RWPE2 (cell line): ENCODE measurements around the gene CLMN.
A peak's percentile ranks its signal among the peaks of the same experiment; 100 is the strongest.

Source experiments
- ATAC-seq: fragments of 200-7000 bp; cut with Tn5 transposase; 3 replicates; pipeline ENCODE4 v1.9.1; 2021; ENCODE audit warnings: low read depth
- DNase-seq: peaks from one replicate; pipeline ENCODE4 v3.0.0-alpha.2; 2020; ENCODE audit warnings: low spot score
- H3K27ac ChIP-seq: fragments of 450-650 bp; 2 replicates; pipeline ENCODE4 v1.5.1; 2017; ENCODE audit warnings: mild to moderate bottlenecking; ENCODE audit not compliant: poor library complexity, severe bottlenecking
- H3K27me3 ChIP-seq: fragments of 250-450 bp; sonication (Bioruptor Pico); 2 replicates; pipeline ENCODE4 v1.5.1; 2021; ENCODE audit warnings: mild to moderate bottlenecking, moderate library complexity; ENCODE audit not compliant: insufficient read depth, poor library complexity, severe bottlenecking
- H3K36me3 ChIP-seq: fragments of 250-450 bp; sonication (Bioruptor Pico); 2 replicates; pipeline ENCODE4 v1.5.1; 2020; ENCODE audit warnings: low read depth, mild to moderate bottlenecking, moderate library complexity
- H3K4me1 ChIP-seq: fragments of 250-450 bp; sonication (Bioruptor Pico); 2 replicates; pipeline ENCODE4 v1.5.1; 2021; ENCODE audit warnings: mild to moderate bottlenecking, moderate library complexity; ENCODE audit not compliant: insufficient read depth, poor library complexity, severe bottlenecking
- H3K4me3 ChIP-seq: fragments of 250-450 bp; sonication (Bioruptor Pico); 2 replicates; pipeline ENCODE4 v1.5.1; 2021; ENCODE audit warnings: mild to moderate bottlenecking, moderate library complexity; ENCODE audit not compliant: severe bottlenecking
- H3K9me3 ChIP-seq: fragments of 250-450 bp; sonication (Bioruptor Pico); 2 replicates; pipeline ENCODE4 v1.5.1; 2021; ENCODE audit warnings: mild to moderate bottlenecking, moderate library complexity; ENCODE audit not compliant: severe bottlenecking
- TF ChIP-seq, protein P1 (sequence below): fragments of 450-650 bp; IDR thresholded peaks from one replicate; pipeline ENCODE4 v1.5.1; 2017; ENCODE audit warnings: mild to moderate bottlenecking, moderate library complexity; ENCODE audit not compliant: poor library complexity, severe bottlenecking

Gene CLMN

DNA sequence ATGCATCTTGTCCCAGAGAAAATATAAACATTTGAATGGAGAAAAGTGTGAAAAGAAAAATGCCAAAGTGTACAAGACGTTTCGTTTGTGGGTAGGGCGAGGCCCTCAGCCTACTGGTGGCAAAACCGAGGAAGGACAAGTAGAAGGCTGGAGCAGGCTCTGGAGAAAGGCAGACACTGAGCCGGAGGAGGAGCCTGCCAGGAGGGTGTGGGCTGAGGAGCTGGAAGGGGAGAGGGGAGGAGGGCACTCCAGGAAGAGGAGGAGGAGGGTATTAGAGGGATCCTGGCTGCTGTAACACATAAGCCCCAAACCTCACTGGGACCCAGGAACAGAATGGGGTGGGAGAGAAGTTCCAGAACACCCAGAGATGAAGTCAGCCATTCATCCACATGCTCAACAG, 47.7 kb downstream of the CLMN start:
- no peak for ATAC-seq
- TF ChIP-seq, protein P1, sequence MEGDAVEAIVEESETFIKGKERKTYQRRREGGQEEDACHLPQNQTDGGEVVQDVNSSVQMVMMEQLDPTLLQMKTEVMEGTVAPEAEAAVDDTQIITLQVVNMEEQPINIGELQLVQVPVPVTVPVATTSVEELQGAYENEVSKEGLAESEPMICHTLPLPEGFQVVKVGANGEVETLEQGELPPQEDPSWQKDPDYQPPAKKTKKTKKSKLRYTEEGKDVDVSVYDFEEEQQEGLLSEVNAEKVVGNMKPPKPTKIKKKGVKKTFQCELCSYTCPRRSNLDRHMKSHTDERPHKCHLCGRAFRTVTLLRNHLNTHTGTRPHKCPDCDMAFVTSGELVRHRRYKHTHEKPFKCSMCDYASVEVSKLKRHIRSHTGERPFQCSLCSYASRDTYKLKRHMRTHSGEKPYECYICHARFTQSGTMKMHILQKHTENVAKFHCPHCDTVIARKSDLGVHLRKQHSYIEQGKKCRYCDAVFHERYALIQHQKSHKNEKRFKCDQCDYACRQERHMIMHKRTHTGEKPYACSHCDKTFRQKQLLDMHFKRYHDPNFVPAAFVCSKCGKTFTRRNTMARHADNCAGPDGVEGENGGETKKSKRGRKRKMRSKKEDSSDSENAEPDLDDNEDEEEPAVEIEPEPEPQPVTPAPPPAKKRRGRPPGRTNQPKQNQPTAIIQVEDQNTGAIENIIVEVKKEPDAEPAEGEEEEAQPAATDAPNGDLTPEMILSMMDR = no peak

DNA sequence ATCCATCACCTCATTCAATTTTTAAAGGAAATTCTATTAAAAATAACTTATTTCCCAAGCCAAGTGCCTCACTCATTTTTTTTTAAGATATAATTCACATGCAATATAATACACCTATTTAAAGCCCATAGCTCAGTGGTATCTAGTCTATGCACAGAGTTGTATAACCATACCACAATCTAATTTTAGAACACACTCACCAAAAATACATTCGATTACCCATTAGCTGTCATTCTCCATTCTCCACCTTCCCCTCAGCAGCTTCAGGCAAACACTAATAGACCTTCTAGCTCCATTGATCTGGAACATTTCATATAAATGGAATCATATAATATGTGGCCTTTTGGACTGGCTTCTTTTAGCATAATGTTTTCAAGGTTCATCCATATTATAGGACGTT, 49.5 kb downstream of the CLMN start:
- peaks cover 12% of the 10 kb centered on the region for H3K4me1 ChIP-seq
- TF ChIP-seq, protein P1 = no peak
- no peak overlapping the region for H3K27ac ChIP-seq
- H3K36me3 ChIP-seq = peaks cover 8% of the 10 kb centered on the region; the same call in 1 of the 2 replicates
- no peaks in the 10 kb centered on the region for H3K27me3 ChIP-seq
- DNase-seq = no peak
- ATAC-seq = no peak
- no peak overlapping the region for H3K4me3 ChIP-seq
- peaks cover 5% of the 10 kb centered on the region for H3K9me3 ChIP-seq

More for the DNA sequence above, 47.7 kb downstream of the CLMN start:
- H3K27me3 ChIP-seq = no peaks in the 10 kb centered on the region
- no peak overlapping the region for H3K4me3 ChIP-seq
- 0 out of 2 replicates have a peak, but pooled peaks cover under 1% of the 10 kb centered on the region for H3K36me3 ChIP-seq
- no peaks in the 10 kb centered on the region for H3K9me3 ChIP-seq
- H3K27ac ChIP-seq = no peak overlapping the region
- H3K4me1 ChIP-seq = no peaks in the 10 kb centered on the region
- DNase-seq = no peak

DNA sequence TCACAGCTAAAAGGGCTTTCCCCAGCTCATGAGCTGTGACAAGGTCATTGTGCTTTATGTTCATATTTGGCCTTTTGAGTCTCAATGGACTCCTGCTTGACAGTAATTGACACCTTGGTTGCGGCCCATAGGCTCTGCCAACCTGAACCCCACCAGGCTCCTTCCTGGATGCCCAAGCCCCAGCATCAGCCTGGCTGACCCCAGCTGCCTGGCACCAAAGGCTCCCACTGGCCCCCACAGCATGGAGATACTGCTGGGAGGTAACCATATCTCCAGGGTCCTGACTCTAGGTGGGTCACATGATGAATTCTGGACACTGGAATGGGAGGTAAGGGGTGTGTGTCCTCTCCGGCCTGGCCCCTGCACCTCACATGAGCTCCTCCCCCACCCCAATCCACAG, 50.2 kb downstream of the CLMN start:
- Histone ChIP-seq H3K27ac (no peak overlapping the region), H3K27me3 (no peaks in the 10 kb centered on the region), H3K4me1 (peaks cover 19% of the 10 kb centered on the region), H3K36me3 (peaks cover 8% of the 10 kb centered on the region; the same call in 1 of the 2 replicates), H3K9me3 (peaks cover 5% of the 10 kb centered on the region), H3K4me3 (no peak overlapping the region)
- ATAC-seq (no peak), DNase-seq (no peak)
- TF ChIP-seq, protein P1 = no peak

DNA sequence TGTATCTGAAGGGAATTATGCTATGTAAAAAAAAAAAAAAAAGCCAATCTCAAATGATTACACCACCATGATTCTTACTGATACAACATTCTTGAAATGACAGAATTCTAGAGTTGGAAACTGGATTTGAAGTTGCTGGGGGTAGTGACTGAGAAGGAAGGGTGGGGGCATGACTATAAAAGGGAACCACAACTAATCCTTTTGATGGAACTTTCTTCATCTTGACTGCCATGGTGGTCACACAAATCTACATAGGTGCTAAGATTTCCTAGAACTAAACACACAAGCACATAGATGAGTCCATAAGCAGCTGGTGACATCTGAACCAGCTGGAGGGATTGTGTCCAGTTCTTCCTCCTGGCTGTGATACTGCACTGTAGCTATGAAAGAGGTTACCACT, 51.4 kb downstream of the CLMN start:
- Histone ChIP-seq H3K27me3 (no peaks in the 10 kb centered on the region), H3K27ac (no peak overlapping the region), H3K9me3 (peaks cover 5% of the 10 kb centered on the region), H3K36me3 (peaks cover 8% of the 10 kb centered on the region; the same call in 1 of the 2 replicates), H3K4me1 (peaks cover 22% of the 10 kb centered on the region), H3K4me3 (no peak overlapping the region)
- DNase-seq (no peak), ATAC-seq (no peak)
- TF ChIP-seq, protein P1 = no peak

DNA sequence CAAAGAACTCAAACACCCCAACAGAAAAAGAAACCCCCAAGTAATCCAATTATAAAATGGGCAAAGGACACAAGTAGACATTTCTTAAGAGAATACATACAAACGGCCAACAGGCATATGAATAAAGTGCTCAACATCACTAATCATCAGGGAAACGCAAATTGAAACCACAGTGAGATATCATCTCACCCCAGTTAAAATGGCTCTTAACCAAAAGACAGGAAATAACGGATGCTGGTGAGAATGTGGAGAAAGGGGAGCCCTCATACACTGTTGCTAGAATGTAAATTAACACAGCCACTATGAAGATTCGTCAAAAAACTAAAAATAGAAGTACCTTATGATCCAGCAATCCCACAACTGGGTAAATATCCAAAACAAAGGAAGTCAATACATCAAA, 52.4 kb downstream of the CLMN start:
- Histone ChIP-seq H3K4me3 (no peak overlapping the region), H3K27ac (peak overlapping the region; percentile 91), H3K9me3 (peaks cover 5% of the 10 kb centered on the region), H3K4me1 (peaks cover 23% of the 10 kb centered on the region), H3K36me3 (peaks cover 8% of the 10 kb centered on the region; the same call in 1 of the 2 replicates), H3K27me3 (no peaks in the 10 kb centered on the region)
- no peak for DNase-seq
- TF ChIP-seq, protein P1 = no peak
- no peak for ATAC-seq
